ENCODE data around the gene TNFRSF13B. TPM values are rescaled to one million over a fixed set of nuclear protein-coding genes. Genes with fewer than 3 reads are reported as not detected.

Gene TNFRSF13B
- total RNA-seq, 1 donor from 2014 or later, result not detected

- no peak for DNase-seq (ENCODE audit: low spot score)
- H3K27me3 Mint-ChIP-seq (ENCODE audit: unreplicated experiment), result peaks cover 4% of the 10 kb centered on the region
- H3K27ac Mint-ChIP-seq (ENCODE audit: unreplicated experiment), result no peak overlapping the region
- H3K9me3 Mint-ChIP-seq (ENCODE audit: unreplicated experiment), result no peaks in the 10 kb centered on the region
- TF ChIP-seq CTCF (IDR thresholded peaks at IDR 0.05; ENCODE audit: unreplicated experiment), result no peak
- H3K4me3 Mint-ChIP-seq (ENCODE audit: unreplicated experiment), result no peak overlapping the region
- H3K36me3 Mint-ChIP-seq (ENCODE audit: low read depth, unreplicated experiment), result no peaks in the 10 kb centered on the region
- peaks cover 31% of the 10 kb centered on the region for H3K4me1 Mint-ChIP-seq (ENCODE audit: unreplicated experiment)
Measured at GRCh38 chr17:16918443-16918842, 53.5 kb downstream of the TNFRSF13B start.

DNA sequence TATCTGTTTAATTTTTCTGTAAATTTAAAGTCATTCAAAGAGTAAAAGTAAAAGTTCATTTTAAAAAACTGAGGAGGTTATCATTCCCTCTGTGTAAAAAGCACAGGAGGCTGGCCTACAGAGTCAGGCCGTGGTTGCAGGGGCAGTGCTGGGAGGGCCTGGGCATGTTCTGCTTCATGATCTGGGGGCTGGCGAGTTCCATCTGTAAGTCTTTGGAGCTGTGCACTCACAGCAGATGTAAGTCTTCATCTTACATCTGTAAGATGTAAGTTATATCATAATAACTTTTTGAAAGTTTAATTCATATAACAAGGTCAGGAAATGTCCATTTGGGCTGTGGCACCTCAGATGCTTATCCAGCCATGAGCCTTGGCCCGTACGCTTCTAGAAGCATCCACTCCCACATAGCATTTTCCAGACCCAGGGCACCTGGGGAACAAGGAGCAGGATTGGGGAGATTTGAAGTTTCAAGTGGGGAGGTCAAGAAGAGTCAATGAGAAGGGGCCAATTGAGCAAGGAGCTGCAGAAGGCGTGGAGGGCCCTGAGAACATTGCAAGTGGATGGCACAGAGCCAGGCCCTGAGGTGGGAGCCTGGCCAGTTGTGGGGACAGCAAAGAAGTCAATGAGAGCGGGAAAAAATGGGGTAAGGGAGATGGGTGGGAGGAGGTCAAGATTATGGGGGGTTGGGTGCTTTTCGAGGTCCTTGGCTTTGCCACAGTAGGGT lies 54.1 kb downstream of the TNFRSF13B start:
- TF ChIP-seq CTCF (IDR thresholded peaks at IDR 0.05; ENCODE audit: unreplicated experiment), result no peak
- H3K27ac Mint-ChIP-seq (ENCODE audit: unreplicated experiment), result peak overlapping the region; percentile 37
- no peaks in the 10 kb centered on the region for H3K9me3 Mint-ChIP-seq (ENCODE audit: unreplicated experiment)
- no peaks in the 10 kb centered on the region for H3K36me3 Mint-ChIP-seq (ENCODE audit: low read depth, unreplicated experiment)
- DNase-seq (ENCODE audit: low spot score), result no peak
- peaks cover 35% of the 10 kb centered on the region for H3K4me1 Mint-ChIP-seq (ENCODE audit: unreplicated experiment)
- H3K4me3 Mint-ChIP-seq (ENCODE audit: unreplicated experiment), result no peak overlapping the region
- peaks cover 4% of the 10 kb centered on the region for H3K27me3 Mint-ChIP-seq (ENCODE audit: unreplicated experiment)

DNA sequence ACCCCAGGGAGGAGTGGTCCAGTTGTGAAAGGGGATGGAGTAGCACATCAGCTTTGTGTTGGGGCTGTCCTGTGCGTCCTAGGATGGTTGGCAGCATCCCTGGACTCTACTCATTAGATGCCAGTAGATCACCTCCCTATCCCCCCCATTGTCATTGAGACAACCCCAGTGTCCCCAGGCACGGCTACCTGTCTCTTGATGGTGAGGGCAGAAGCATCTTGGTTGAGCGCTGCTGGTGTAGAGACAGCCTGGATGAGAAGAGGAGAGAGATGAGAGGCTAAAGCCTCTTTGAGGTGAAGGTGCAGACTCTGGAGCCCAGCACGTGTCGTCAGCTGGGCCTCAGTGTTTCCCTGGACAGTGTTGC lies 55.4 kb downstream of the TNFRSF13B start:
- no peak for DNase-seq (ENCODE audit: low spot score)
- no peaks in the 10 kb centered on the region for H3K36me3 Mint-ChIP-seq (ENCODE audit: low read depth, unreplicated experiment)
- H3K4me1 Mint-ChIP-seq (ENCODE audit: unreplicated experiment), result peaks cover 45% of the 10 kb centered on the region
- H3K9me3 Mint-ChIP-seq (ENCODE audit: unreplicated experiment), result no peaks in the 10 kb centered on the region
- peak overlapping the region; percentile 54 for H3K27ac Mint-ChIP-seq (ENCODE audit: unreplicated experiment)
- H3K4me3 Mint-ChIP-seq (ENCODE audit: unreplicated experiment), result peak overlapping the region; percentile 26
- peaks cover 4% of the 10 kb centered on the region for H3K27me3 Mint-ChIP-seq (ENCODE audit: unreplicated experiment)
- TF ChIP-seq CTCF (IDR thresholded peaks at IDR 0.05; ENCODE audit: unreplicated experiment), result no peak

DNA sequence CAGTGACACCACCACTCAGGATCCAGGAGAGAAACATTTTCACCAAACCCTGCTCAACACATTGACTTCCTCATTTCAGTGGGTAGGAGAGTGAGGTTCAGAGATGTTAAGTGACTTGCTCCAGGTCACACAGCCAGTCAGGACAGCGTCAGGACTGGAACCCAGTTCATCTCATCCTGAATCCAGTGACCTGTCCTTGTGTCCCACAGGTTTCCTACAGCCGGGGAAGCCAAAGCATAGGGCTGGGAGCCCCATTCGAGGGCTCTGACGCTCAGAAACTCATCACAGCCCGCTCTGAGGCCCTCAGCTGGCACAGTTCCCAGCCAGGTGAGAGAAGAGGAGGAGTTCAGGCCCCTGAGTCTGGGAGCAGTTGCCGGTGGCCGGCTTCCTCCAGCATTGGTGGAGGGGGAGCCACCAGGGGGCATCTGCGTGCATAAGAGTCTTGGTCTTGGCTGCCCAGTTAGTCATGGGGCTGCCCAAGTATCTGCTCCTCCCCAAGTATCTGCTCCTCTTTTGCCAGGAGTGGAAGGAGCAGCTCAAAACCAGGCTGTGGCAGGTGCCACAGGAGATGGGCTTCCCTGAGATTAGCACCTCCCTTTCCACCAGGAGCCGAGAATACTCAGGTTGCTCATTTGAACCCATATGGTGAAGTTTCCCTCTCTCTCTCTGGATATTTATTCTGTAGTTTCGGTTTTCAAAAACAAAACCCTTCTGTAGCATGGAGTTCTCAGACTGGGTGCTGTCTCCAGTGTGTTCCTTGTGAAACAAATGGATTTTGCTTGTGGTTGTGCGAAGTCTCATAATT lies 56.0 kb downstream of the TNFRSF13B start:
- Mint-ChIP-seq H3K9me3 (ENCODE audit: unreplicated experiment) (no peaks in the 10 kb centered on the region), H3K36me3 (ENCODE audit: low read depth, unreplicated experiment) (no peaks in the 10 kb centered on the region), H3K4me3 (ENCODE audit: unreplicated experiment) (peak overlapping the region; percentile 26), H3K27ac (ENCODE audit: unreplicated experiment) (peak overlapping the region; percentile 54), H3K4me1 (ENCODE audit: unreplicated experiment) (peaks cover 48% of the 10 kb centered on the region), H3K27me3 (ENCODE audit: unreplicated experiment) (peaks cover 1% of the 10 kb centered on the region)
- peak; percentile 45 for TF ChIP-seq CTCF (IDR thresholded peaks at IDR 0.05; ENCODE audit: unreplicated experiment)
- peak; percentile 62 for DNase-seq (ENCODE audit: low spot score)

DNA sequence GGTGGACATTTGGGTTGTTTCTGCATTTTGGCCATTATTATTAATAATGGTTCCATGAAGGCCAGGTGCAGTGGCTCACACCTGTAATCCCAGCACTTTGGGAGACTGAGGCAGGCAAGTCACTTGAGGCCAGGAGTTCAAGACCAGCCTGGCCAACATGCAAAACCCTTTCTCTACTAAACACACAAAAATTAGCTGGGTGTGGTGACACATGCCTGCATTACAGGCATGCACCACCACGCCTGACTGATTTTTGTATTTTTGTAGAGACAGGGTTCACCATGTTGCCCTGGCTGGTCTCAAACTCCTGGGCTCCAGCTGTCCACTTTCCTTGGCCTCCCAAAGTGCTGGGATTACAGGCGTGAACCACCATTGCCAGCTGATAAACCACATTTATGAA lies 58.5 kb downstream of the TNFRSF13B start:
- H3K4me1 Mint-ChIP-seq (ENCODE audit: unreplicated experiment), result peaks cover 73% of the 10 kb centered on the region
- peak overlapping the region; percentile 42 for H3K27ac Mint-ChIP-seq (ENCODE audit: unreplicated experiment)
- H3K4me3 Mint-ChIP-seq (ENCODE audit: unreplicated experiment), result no peak overlapping the region
- TF ChIP-seq CTCF (IDR thresholded peaks at IDR 0.05; ENCODE audit: unreplicated experiment), result no peak
- no peaks in the 10 kb centered on the region for H3K36me3 Mint-ChIP-seq (ENCODE audit: low read depth, unreplicated experiment)
- H3K9me3 Mint-ChIP-seq (ENCODE audit: unreplicated experiment), result no peaks in the 10 kb centered on the region
- peaks cover 5% of the 10 kb centered on the region for H3K27me3 Mint-ChIP-seq (ENCODE audit: unreplicated experiment)
- no peak for DNase-seq (ENCODE audit: low spot score)

Measured in endothelial cell (in vitro differentiated cells).